Esophagus muscularis mucosa (tissue), 4 donors: ENCODE measurements around the gene SYNJ2. TPM values are rescaled to one million over a fixed set of nuclear protein-coding genes. Genes with fewer than 3 reads are reported as not detected.

Experiments used
- DNase-seq: peaks from one replicate; pipeline ENCODE4 v3.0.0-alpha.2; 2017; ENCODE audit errors: extremely low spot score
- H3K27ac ChIP-seq, 4 donors: fragments of 200-600 bp; sonication (generic); replicated peaks in 1 of 4; 1 replicate in 3 of 4; 2 replicates in 1 of 4; pipeline ENCODE4 v1.5.1; 2016 to 2019; ENCODE audit warnings: mild to moderate bottlenecking in 1 of 4
- H3K27me3 ChIP-seq, 4 donors: fragments of 200-600 bp; sonication (generic); one replicate each; pipeline versions ENCODE4 v1.5.1 to v1.6.0; 2016 to 2019
- H3K36me3 ChIP-seq, 4 donors: fragments of 200-600 bp; sonication (generic); one replicate each; pipeline ENCODE4 v1.5.1; 2016 to 2019
- H3K4me1 ChIP-seq, 4 donors: fragments of 200-600 bp; sonication (generic); one replicate each; pipeline ENCODE4 v1.5.1; 2016 to 2019
- H3K4me3 ChIP-seq, 4 donors: fragments of 200-600 bp; sonication (generic); 1 replicate in 2 of 4; 2 replicates in 2 of 4; pipeline ENCODE4 v1.5.1; 2016 to 2019; ENCODE audit warnings: mild to moderate bottlenecking in 4 of 4, moderate library complexity in 1 of 4
- H3K9me3 ChIP-seq, 4 donors: fragments of 200-600 bp; sonication (generic); 1 replicate in 3 of 4; 2 replicates in 1 of 4; pipeline ENCODE4 v1.5.1; 2016 to 2019
- CTCF ChIP-seq, 3 experiments: fragments of 200-600 bp in 2 of 3; fragments of 450-650 bp in 1 of 3; sonication (generic) in 2 of 3; IDR thresholded peaks; one replicate each; pipeline ENCODE4 v1.5.1; 2017 to 2019; ENCODE audit warnings: antibody characterized with exemption in 3 of 3, mild to moderate bottlenecking in 2 of 3, moderate library complexity in 1 of 3
- EP300 ChIP-seq: sonication (generic); formaldehyde crosslinking; IDR thresholded peaks from one replicate; pipeline ENCODE4 v1.6.1; 2017; ENCODE audit warnings: antibody characterized with exemption
- POLR2A ChIP-seq: fragments of 450-650 bp; IDR thresholded peaks from one replicate; pipeline ENCODE4 v1.6.1; 2017; ENCODE audit warnings: antibody characterized with exemption, moderate library complexity, mild to moderate bottlenecking, low read depth
- POLR2AphosphoS5 ChIP-seq, 2 donors: sonication (generic); formaldehyde crosslinking; IDR thresholded peaks; one replicate each; pipeline ENCODE4 v1.6.1; 2017; ENCODE audit warnings: antibody characterized with exemption in 2 of 2
- WGBS: methylation state at CpG from one replicate; pipeline ENCODE4 v1.1.5; 2018; 5-methylcytosine and 5-hydroxymethylcytosine counted together
- intact Hi-C: fragments of 100-400 bp; cut with DNase I; formaldehyde crosslinking; loops from one replicate; pipeline ENCODE4 v1.15.1; 2023
- total RNA-seq, 4 donors: library from RNA; depleted of rRNA; stranded (reverse); fragments of >200 nt; gene quantifications; one replicate each; pipeline versions ENCODE4 v1.1.0 to v1.2.1, GENCODE V29; 2016

Gene SYNJ2
- total RNA-seq, 4 donors from 2014 or later, result 17.0 to 25.3 (median 25.1) TPM

GRCh38 chr6:158021814-158022748 lies 40.4 kb downstream of the SYNJ2 start:
- no peak for DNase-seq
- Histone ChIP-seq H3K36me3 (peaks cover 0 to 8% (median 0%) of the 10 kb centered on the region in 4 donors), H3K27ac (peak overlapping the region in 1 of 4 donors; percentile 15), H3K4me3 (no peak overlapping the region), H3K9me3 (no peaks in the 10 kb centered on the region), H3K4me1 (peaks cover 40 to 61% (median 45%) of the 10 kb centered on the region in 4 donors), H3K27me3 (no peaks in the 10 kb centered on the region)
- intact Hi-C loops, result no loop called here
- TF ChIP-seq CTCF (IDR thresholded peaks at IDR 0.05), result no peak
- no peak for TF ChIP-seq POLR2AphosphoS5 (IDR thresholded peaks at IDR 0.05)
- TF ChIP-seq EP300, result no peak
- TF ChIP-seq POLR2A, result no peak
- WGBS, result 92% methylated on average over 11 of the region's 14 CpGs

GRCh38 chr6:158022749-158023596 lies 41.3 kb downstream of the SYNJ2 start:
- H3K36me3 ChIP-seq, result peaks cover 0 to 8% (median 0%) of the 10 kb centered on the region in 4 donors
- H3K27me3 ChIP-seq, result no peaks in the 10 kb centered on the region
- WGBS, result 95% methylated on average over 13 of the region's 14 CpGs
- no peaks in the 10 kb centered on the region for H3K9me3 ChIP-seq
- DNase-seq, result no peak
- intact Hi-C loops, result no loop called here
- no peak overlapping the region for H3K27ac ChIP-seq
- TF ChIP-seq CTCF (IDR thresholded peaks at IDR 0.05) (no peak), POLR2AphosphoS5 (IDR thresholded peaks at IDR 0.05) (no peak), EP300 (no peak), POLR2A (no peak)
- H3K4me1 ChIP-seq, result peaks cover 43 to 63% (median 48%) of the 10 kb centered on the region in 4 donors
- no peak overlapping the region for H3K4me3 ChIP-seq

GRCh38 chr6:158023597-158023939 lies 41.9 kb downstream of the SYNJ2 start:
- no peak overlapping the region for H3K4me3 ChIP-seq
- TF ChIP-seq CTCF (IDR thresholded peaks at IDR 0.05), result no peak
- TF ChIP-seq EP300, result no peak
- no peak for TF ChIP-seq POLR2A
- TF ChIP-seq POLR2AphosphoS5 (IDR thresholded peaks at IDR 0.05), result no peak
- peaks cover 0 to 8% (median 0%) of the 10 kb centered on the region in 4 donors for H3K36me3 ChIP-seq
- no peaks in the 10 kb centered on the region for H3K9me3 ChIP-seq
- intact Hi-C loops, result no loop called here
- H3K27me3 ChIP-seq, result no peaks in the 10 kb centered on the region
- peaks cover 43 to 63% (median 48%) of the 10 kb centered on the region in 4 donors for H3K4me1 ChIP-seq
- 95% methylated on average over 5 of the region's 5 CpGs for WGBS
- H3K27ac ChIP-seq, result no peak overlapping the region
- DNase-seq, result no peak

GRCh38 chr6:158024566-158025297 lies 43.1 kb downstream of the SYNJ2 start:
- DNase-seq, result no peak
- no peak overlapping the region for H3K4me3 ChIP-seq
- H3K27me3 ChIP-seq, result no peaks in the 10 kb centered on the region
- peaks cover 0 to 8% (median 0%) of the 10 kb centered on the region in 4 donors for H3K36me3 ChIP-seq
- 84% methylated on average over 16 of the region's 16 CpGs for WGBS
- TF ChIP-seq EP300 (no peak), POLR2A (no peak), CTCF (IDR thresholded peaks at IDR 0.05) (no peak), POLR2AphosphoS5 (IDR thresholded peaks at IDR 0.05) (no peak)
- H3K9me3 ChIP-seq, result no peaks in the 10 kb centered on the region
- peaks cover 32 to 53% (median 38%) of the 10 kb centered on the region in 4 donors for H3K4me1 ChIP-seq
- no peak overlapping the region for H3K27ac ChIP-seq
- intact Hi-C loops, result no loop called here
